Lung (tissue), 12 donors: ENCODE results near the gene AMZ1. TPM values are rescaled to one million over a fixed set of nuclear protein-coding genes. Genes with fewer than 3 reads are reported as not detected.

ENCODE experiments used
- ATAC-seq: fragments of 200-7000 bp; cut with Tn5 transposase; one replicate; pipeline ENCODE4 v1.9.1; 2020; ENCODE audit warnings: moderate number of reproducible peaks; ENCODE audit not compliant: insufficient read depth, low FRiP score
- DNase-seq, 3 donors: peaks; one replicate each; pipeline ENCODE4 v3.0.0-alpha.2; 2013 to 2017
- H3K27ac ChIP-seq, 2 donors: one replicate each; pipeline ENCODE4 v1.5.1; 2013; ENCODE audit warnings: mild to moderate bottlenecking in 2 of 2, moderate library complexity in 2 of 2, control low read depth in 1 of 2, inconsistent platforms in 1 of 2, low read depth in 1 of 2, low read length in 1 of 2
- H3K27me3 ChIP-seq, 3 donors: one replicate each; pipeline ENCODE4 v1.5.1; 2013; ENCODE audit warnings: low read length in 2 of 3; ENCODE audit not compliant: control insufficient read depth in 3 of 3, insufficient read depth in 3 of 3
- H3K36me3 ChIP-seq, 4 donors: one replicate each; pipeline ENCODE4 v1.5.1; 2013; ENCODE audit warnings: low read length in 4 of 4, mild to moderate bottlenecking in 1 of 4, moderate library complexity in 1 of 4; ENCODE audit not compliant: control insufficient read depth in 4 of 4, insufficient read depth in 4 of 4
- H3K4me1 ChIP-seq, 5 donors: one replicate each; pipeline ENCODE4 v1.5.1; 2013; ENCODE audit warnings: low read length in 5 of 5, mild to moderate bottlenecking in 2 of 5, moderate library complexity in 1 of 5; ENCODE audit not compliant: control insufficient read depth in 5 of 5, insufficient read depth in 5 of 5
- H3K4me3 ChIP-seq: one replicate; pipeline ENCODE4 v1.5.1; 2013; ENCODE audit warnings: mild to moderate bottlenecking, control low read depth, moderate library complexity
- H3K9ac ChIP-seq, 2 donors: one replicate each; pipeline ENCODE4 v1.5.1; 2013; ENCODE audit warnings: low read length in 2 of 2, control low read depth in 1 of 2; ENCODE audit not compliant: insufficient read depth in 1 of 2
- H3K9me3 ChIP-seq, 4 donors: one replicate each; pipeline ENCODE4 v1.5.1; 2013; ENCODE audit warnings: low read length in 3 of 4, mild to moderate bottlenecking in 1 of 4, moderate library complexity in 1 of 4; ENCODE audit not compliant: control insufficient read depth in 4 of 4, insufficient read depth in 3 of 4
- WGBS, 2 donors: extraction: QIAGEN DNeasy Blood & Tissue Kit; methylation state at CpG; one replicate each; pipeline ENCODE4 v1.1.7; 2013; 5-methylcytosine and 5-hydroxymethylcytosine counted together
- polyA plus RNA-seq, 2 donors: library from polyadenylated mRNA; stranded (reverse); fragments of 200-250 nt; gene quantifications; one replicate each; pipeline ENCODE4 v1.2.1, GENCODE V29; 2013
- total RNA-seq, 2 donors: library from RNA; depleted of rRNA in 1 of 2; stranded (reverse); fragments of >200 nt in 1 of 2; gene quantifications; one replicate each; pipeline ENCODE4 v1.2.1, GENCODE V29; 2014 to 2021
- TF ChIP-seq, protein P1 (sequence below): IDR thresholded peaks from 2 replicates; pipeline ENCODE4 v1.5.1; 2012; ENCODE audit warnings: mild to moderate bottlenecking; ENCODE audit errors: control extremely low read depth, extremely low read depth
- donor health status: control.
- donor health status: control.
- donor health status: Bipolar disorder and iron deficiency.
- donor health status: healthy.
- donor health status: DM: yes; HTN: yes; CAD: no.

Gene AMZ1
- total and polyA plus RNA-seq, 4 donors = 0.13 to 8.3 (median 0.52) TPM

DNA sequence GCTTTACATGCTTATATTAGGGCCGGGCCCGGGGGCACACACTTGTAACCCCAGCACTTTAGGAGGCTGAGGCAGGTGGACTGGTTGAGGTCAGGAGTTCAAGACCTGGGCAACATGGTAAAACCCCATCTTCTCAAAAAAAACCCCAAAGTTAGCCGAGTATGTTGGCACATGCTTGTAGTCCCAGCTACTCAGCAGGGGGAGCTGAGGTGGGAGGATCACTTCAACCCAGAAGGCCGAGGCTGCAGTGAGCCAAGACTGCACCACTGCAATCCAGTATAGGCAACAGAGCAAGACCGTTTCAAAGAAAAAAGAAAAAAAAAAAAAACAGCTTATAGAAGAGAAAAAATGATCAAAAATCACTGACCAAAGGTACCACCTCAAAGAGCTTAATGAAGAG lies 63.1 kb downstream of the AMZ1 start:
- Histone ChIP-seq H3K4me3 (no peak overlapping the region), H3K36me3 (peaks cover 0 to 4% (median 0%) of the 10 kb centered on the region in 4 donors), H3K4me1 (peaks cover 0 to 5% (median 0%) of the 10 kb centered on the region in 5 donors), H3K27me3 (no peaks in the 10 kb centered on the region), H3K9ac (no peak overlapping the region), H3K9me3 (no peaks in the 10 kb centered on the region), H3K27ac (no peak overlapping the region)
- TF ChIP-seq, protein P1, sequence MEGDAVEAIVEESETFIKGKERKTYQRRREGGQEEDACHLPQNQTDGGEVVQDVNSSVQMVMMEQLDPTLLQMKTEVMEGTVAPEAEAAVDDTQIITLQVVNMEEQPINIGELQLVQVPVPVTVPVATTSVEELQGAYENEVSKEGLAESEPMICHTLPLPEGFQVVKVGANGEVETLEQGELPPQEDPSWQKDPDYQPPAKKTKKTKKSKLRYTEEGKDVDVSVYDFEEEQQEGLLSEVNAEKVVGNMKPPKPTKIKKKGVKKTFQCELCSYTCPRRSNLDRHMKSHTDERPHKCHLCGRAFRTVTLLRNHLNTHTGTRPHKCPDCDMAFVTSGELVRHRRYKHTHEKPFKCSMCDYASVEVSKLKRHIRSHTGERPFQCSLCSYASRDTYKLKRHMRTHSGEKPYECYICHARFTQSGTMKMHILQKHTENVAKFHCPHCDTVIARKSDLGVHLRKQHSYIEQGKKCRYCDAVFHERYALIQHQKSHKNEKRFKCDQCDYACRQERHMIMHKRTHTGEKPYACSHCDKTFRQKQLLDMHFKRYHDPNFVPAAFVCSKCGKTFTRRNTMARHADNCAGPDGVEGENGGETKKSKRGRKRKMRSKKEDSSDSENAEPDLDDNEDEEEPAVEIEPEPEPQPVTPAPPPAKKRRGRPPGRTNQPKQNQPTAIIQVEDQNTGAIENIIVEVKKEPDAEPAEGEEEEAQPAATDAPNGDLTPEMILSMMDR = no peak
- no peak for ATAC-seq
- WGBS, 2 donors = 69 to 81% methylated on average over 5 of the region's 5 CpGs
- DNase-seq = no peak

GRCh38 chr7:2753148-2753547 lies 65.1 kb downstream of the AMZ1 start:
- H3K9me3 ChIP-seq = no peaks in the 10 kb centered on the region
- DNase-seq = no peak
- H3K27me3 ChIP-seq = no peaks in the 10 kb centered on the region
- H3K4me1 ChIP-seq = peaks cover 0 to 5% (median under 1%) of the 10 kb centered on the region in 5 donors
- H3K4me3 ChIP-seq = no peak overlapping the region
- H3K9ac ChIP-seq = no peak overlapping the region
- ATAC-seq = no peak
- 96 to 98% methylated on average over 3 of the region's 3 CpGs for WGBS, 2 donors
- TF ChIP-seq, protein P1 = no peak
- H3K36me3 ChIP-seq = peaks cover 0 to 4% (median 2%) of the 10 kb centered on the region in 4 donors
- H3K27ac ChIP-seq = no peak overlapping the region

GRCh38 chr7:2754086-2754485 lies 66.1 kb downstream of the AMZ1 start:
- Histone ChIP-seq H3K27ac (no peak overlapping the region), H3K4me1 (peaks cover 0 to 10% (median 3%) of the 10 kb centered on the region in 5 donors), H3K4me3 (no peak overlapping the region), H3K9ac (no peak overlapping the region), H3K9me3 (no peaks in the 10 kb centered on the region), H3K36me3 (peaks cover 0 to 4% (median 2%) of the 10 kb centered on the region in 4 donors), H3K27me3 (no peaks in the 10 kb centered on the region)
- DNase-seq (no peak), ATAC-seq (no peak)
- TF ChIP-seq, protein P1 = no peak
- 95 to 97% methylated on average over 5 of the region's 5 CpGs for WGBS, 2 donors

DNA sequence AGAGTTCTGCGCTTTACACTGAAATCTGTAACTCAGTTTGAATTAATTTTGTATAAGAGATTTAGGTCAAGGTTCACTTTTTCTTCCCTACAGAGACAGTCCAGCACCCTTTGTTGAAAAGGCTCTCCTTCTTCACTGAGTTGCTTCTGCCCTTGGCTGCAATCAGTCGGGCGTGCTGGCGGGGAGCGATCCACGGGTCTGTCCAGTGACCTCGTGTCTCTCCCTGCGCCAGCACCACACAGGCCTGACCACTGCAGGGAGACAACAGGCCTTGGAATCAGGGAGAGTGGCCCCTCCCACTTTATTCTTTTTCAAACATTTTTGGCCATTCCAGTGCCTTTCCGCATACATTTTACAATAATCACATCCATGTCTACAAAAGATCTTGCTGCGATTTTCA lies 66.9 kb downstream of the AMZ1 start:
- Histone ChIP-seq H3K27ac (no peak overlapping the region), H3K9me3 (no peaks in the 10 kb centered on the region), H3K4me3 (no peak overlapping the region), H3K27me3 (no peaks in the 10 kb centered on the region), H3K4me1 (peaks cover 0 to 10% (median 3%) of the 10 kb centered on the region in 5 donors), H3K9ac (no peak overlapping the region), H3K36me3 (peaks cover 0 to 4% (median 1%) of the 10 kb centered on the region in 4 donors)
- no peak for ATAC-seq
- 98% methylated on average over 10 of the region's 10 CpGs for WGBS, 2 donors
- no peak for DNase-seq
- TF ChIP-seq, protein P1 = no peak
